ENCODE measurements around the gene SPTSSA.
"Not testable (repeated sequence)": the region's sequence is repeated elsewhere in the genome, so short reads cannot be mapped to it uniquely, and the experiment has no call there.

SPTSSA gene

GRCh38 chr14:34425095-34425851 is 36.8 kb downstream of the SPTSSA start:
- DNase-seq, result no peak

GRCh38 chr14:34424488-34424887 is 37.6 kb downstream of the SPTSSA start:
- no peak for DNase-seq

GRCh38 chr14:34423445-34423844 is 38.6 kb downstream of the SPTSSA start:
- DNase-seq, result no peak

GRCh38 chr14:34420547-34421150 is 41.4 kb downstream of the SPTSSA start:
- DNase-seq, result no peak

GRCh38 chr14:34409721-34410120 is 52.3 kb downstream of the SPTSSA start:
- no peak for DNase-seq

GRCh38 chr14:34407951-34408350 is 54.1 kb downstream of the SPTSSA start:
- DNase-seq, result no peak

- no peak for DNase-seq
Measured at GRCh38 chr14:34404416-34404815, 57.6 kb downstream of the SPTSSA start.

GRCh38 chr14:34403646-34404045 is 58.4 kb downstream of the SPTSSA start:
- DNase-seq, result no peak

- no peak for DNase-seq
Measured at GRCh38 chr14:34398024-34398423, 64.0 kb downstream of the SPTSSA start.

GRCh38 chr14:34387974-34388516 is 74.0 kb downstream of the SPTSSA start:
- DNase-seq, result no peak

GRCh38 chr14:34386865-34387485 is 75.1 kb downstream of the SPTSSA start:
- DNase-seq, result no peak

GRCh38 chr14:34385881-34386280 is 76.2 kb downstream of the SPTSSA start:
- DNase-seq, result not testable (repeated sequence)

- DNase-seq, result no peak
Measured at GRCh38 chr14:34383839-34384238, 78.2 kb downstream of the SPTSSA start.
